Stimulated activated CD8-positive, alpha-beta memory T cell treated with anti-CD3 and anti-CD28 coated beads, Interleukin-4, amount 100 ng/mL, for 1 hour (primary cell): ENCODE results near the gene USH1G.
"Not testable (repeated sequence)": the region's sequence is repeated elsewhere in the genome, so short reads cannot be mapped to it uniquely, and the experiment has no call there.

ENCODE experiments used
- DNase-seq, 2 donors: peaks; one replicate each; pipeline ENCODE4 v3.0.0-alpha.2; 2020; ENCODE audit warnings: low read depth in 2 of 2, low spot score in 1 of 2

The USH1G gene

GRCh38 chr17:74935585-74936469, 12.8 kb upstream of the USH1G start, which contains the start of gene OTOP3:
OTOP3 (plus strand) TSS chr17:74935898; CDS start chr17:74935922, 24 bp downstream.
- DNase-seq = no peak

- DNase-seq = no peak
Measured at GRCh38 chr17:74935048-74935447, 12.0 kb upstream of the USH1G start.

- no peak for DNase-seq
Measured at GRCh38 chr17:74930535-74931036, 7.5 kb upstream of the USH1G start.

- no peak for DNase-seq
Measured at GRCh38 chr17:74928786-74929185, 5.7 kb upstream of the USH1G start.

GRCh38 chr17:74925242-74925641, 2.2 kb upstream of the USH1G start:
- DNase-seq = no peak

- DNase-seq = no peak
Measured at GRCh38 chr17:74924250-74924948, 1.3 kb upstream of the USH1G start, which contains the start of gene OTOP2. OTOP2 (plus strand) TSS chr17:74924273; CDS start chr17:74924633, 360 bp downstream.

GRCh38 chr17:74923538-74924249, 639 bp upstream of the USH1G start:
- DNase-seq = peak; percentile 42 to 44

- DNase-seq = no peak
Measured at GRCh38 chr17:74922172-74922571, 883 bp downstream of the USH1G start.

GRCh38 chr17:74921769-74922168, 1.3 kb downstream of the USH1G start:
- DNase-seq = no peak

GRCh38 chr17:74921026-74921681, 1.9 kb downstream of the USH1G start:
- DNase-seq = no peak

GRCh38 chr17:74920642-74921025, 2.4 kb downstream of the USH1G start:
- DNase-seq = no peak

- DNase-seq = no peak
Measured at GRCh38 chr17:74920306-74920620, 2.8 kb downstream of the USH1G start.

- DNase-seq = no peak
Measured at GRCh38 chr17:74919440-74920305, 3.4 kb downstream of the USH1G start.

GRCh38 chr17:74918906-74919305, 4.1 kb downstream of the USH1G start:
- DNase-seq = no peak

- DNase-seq = no peak
Measured at GRCh38 chr17:74917430-74917829, 5.6 kb downstream of the USH1G start.

GRCh38 chr17:74916851-74917199, 6.2 kb downstream of the USH1G start:
- no peak for DNase-seq

- DNase-seq = no peak
Measured at GRCh38 chr17:74916136-74916850, 6.8 kb downstream of the USH1G start.

GRCh38 chr17:74911423-74911822, 11.6 kb downstream of the USH1G start:
- DNase-seq = not testable (repeated sequence)

GRCh38 chr17:74909097-74909496, 14.0 kb downstream of the USH1G start:
- DNase-seq = not testable (repeated sequence)
